Loucy (cell line): ENCODE data around the gene MTG2.

Source experiments
- H2AFZ ChIP-seq: fragments of 200-600 bp; sonication (generic); 2 replicates; pipeline ENCODE4 v1.6.0; 2016; ENCODE audit warnings: antibody characterized with exemption, mild to moderate bottlenecking, low read length, moderate library complexity
- H3F3A ChIP-seq: fragments of 200-600 bp; 2 replicates; pipeline ENCODE4 v1.6.0; 2016; ENCODE audit warnings: antibody characterized with exemption, low read depth, mild to moderate bottlenecking
- H3K27me3 ChIP-seq: fragments of 200-600 bp; sonication (generic); 2 replicates; pipeline ENCODE4 v1.6.1; 2014; ENCODE audit warnings: low read length, mild to moderate bottlenecking; ENCODE audit not compliant: insufficient read depth, poor library complexity, severe bottlenecking
- H3K36me3 ChIP-seq: fragments of 200-600 bp; sonication (generic); 2 replicates; pipeline ENCODE4 v1.6.1; 2016; ENCODE audit warnings: low read length; ENCODE audit not compliant: insufficient read depth
- H3K4me1 ChIP-seq: fragments of 200-600 bp; sonication (generic); 2 replicates; pipeline ENCODE4 v1.5.1; 2014; ENCODE audit warnings: low read length, mild to moderate bottlenecking; ENCODE audit not compliant: insufficient read depth, poor library complexity, severe bottlenecking
- H3K4me2 ChIP-seq: fragments of 200-600 bp; sonication (generic); 2 replicates; pipeline ENCODE4 v1.6.0; 2014; ENCODE audit warnings: antibody characterized with exemption, low read length, low read depth, mild to moderate bottlenecking; ENCODE audit not compliant: poor library complexity, severe bottlenecking
- H3K4me3 ChIP-seq: fragments of 200-600 bp; sonication (generic); 2 replicates; pipeline ENCODE4 v1.5.1; 2014; ENCODE audit warnings: low read length, mild to moderate bottlenecking, mixed read lengths; ENCODE audit not compliant: poor library complexity, severe bottlenecking
- H3K79me2 ChIP-seq: fragments of 200-600 bp; sonication (generic); 2 replicates; pipeline ENCODE4 v1.6.1; 2014; ENCODE audit warnings: low read length; ENCODE audit not compliant: insufficient read depth
- H3K9ac ChIP-seq: fragments of 200-600 bp; sonication (generic); 2 replicates; pipeline ENCODE4 v1.6.0; 2014; ENCODE audit warnings: mild to moderate bottlenecking, low read depth, low read length, moderate library complexity; ENCODE audit not compliant: poor library complexity, severe bottlenecking
- H3K9me2 ChIP-seq: fragments of 200-600 bp; sonication (generic); replicated peaks from 2 replicates; pipeline ENCODE4 v1.6.1; 2016; ENCODE audit warnings: low read depth, low read length, mixed read lengths
- H3K9me3 ChIP-seq: fragments of 200-600 bp; sonication (generic); 2 replicates; pipeline ENCODE4 v1.6.1; 2014; ENCODE audit warnings: mild to moderate bottlenecking, antibody characterized with exemption, low read length, low read depth; ENCODE audit not compliant: insufficient read depth
- H4K20me1 ChIP-seq: fragments of 200-600 bp; sonication (generic); 2 replicates; pipeline ENCODE4 v1.6.0; 2014; ENCODE audit warnings: antibody characterized with exemption, low read length, mild to moderate bottlenecking; ENCODE audit not compliant: insufficient read depth, poor library complexity, severe bottlenecking
- CTCF ChIP-seq: fragments of 200-600 bp; sonication (generic); conservative IDR thresholded peaks from 2 replicates; pipeline ENCODE4 v1.5.1; 2014; ENCODE audit warnings: mild to moderate bottlenecking, antibody characterized with exemption, low read length
- EZH2phosphoT487 ChIP-seq: fragments of 200-600 bp; IDR thresholded peaks from 2 replicates; pipeline ENCODE4 v1.6.1; 2018; ENCODE audit warnings: antibody characterized with exemption, mild to moderate bottlenecking, moderate library complexity, borderline replicate concordance

Gene MTG2

GRCh38 chr20:62178316-62179161, 4.3 kb upstream of the MTG2 start:
- peaks cover 16% of the 10 kb centered on the region; the same call in 1 of the 2 replicates for H3K36me3 ChIP-seq
- no peaks in the 10 kb centered on the region for H3K9me2 ChIP-seq

GRCh38 chr20:62179162-62179504, 3.7 kb upstream of the MTG2 start:
- TF ChIP-seq CTCF (no peak), EZH2phosphoT487 (no peak)
- H3K9ac ChIP-seq: no peak overlapping the region
- no peak overlapping the region for H3K4me3 ChIP-seq
- no peaks in the 10 kb centered on the region; the same call in 1 of the 2 replicates for H3F3A ChIP-seq
- no peaks in the 10 kb centered on the region for H3K9me2 ChIP-seq
- H2AFZ ChIP-seq: no peak overlapping the region
- H3K9me3 ChIP-seq: no peaks in the 10 kb centered on the region
- peaks cover 22% of the 10 kb centered on the region for H3K79me2 ChIP-seq
- peaks cover 16% of the 10 kb centered on the region; the same call in 1 of the 2 replicates for H3K36me3 ChIP-seq
- H3K27me3 ChIP-seq: no peaks in the 10 kb centered on the region
- peaks cover 17% of the 10 kb centered on the region for H3K4me1 ChIP-seq
- H4K20me1 ChIP-seq: peaks cover 8% of the 10 kb centered on the region
- H3K4me2 ChIP-seq: no peak overlapping the region

More at GRCh38 chr20:62178316-62179161, 4.3 kb upstream of the MTG2 start:
- no peak overlapping the region for H3K9ac ChIP-seq
- H2AFZ ChIP-seq: no peak overlapping the region
- no peak overlapping the region for H3K4me2 ChIP-seq
- H3K27me3 ChIP-seq: no peaks in the 10 kb centered on the region
- no peak overlapping the region for H3K4me3 ChIP-seq
- H3F3A ChIP-seq: no peaks in the 10 kb centered on the region; the same call in 1 of the 2 replicates
- peaks cover 16% of the 10 kb centered on the region for H3K79me2 ChIP-seq
- peaks cover 5% of the 10 kb centered on the region for H4K20me1 ChIP-seq
- TF ChIP-seq EZH2phosphoT487 (no peak), CTCF (no peak)
- no peaks in the 10 kb centered on the region for H3K9me3 ChIP-seq
- H3K4me1 ChIP-seq: peaks cover 13% of the 10 kb centered on the region

- H3F3A ChIP-seq: no peaks in the 10 kb centered on the region; the same call in 1 of the 2 replicates
- H3K9ac ChIP-seq: peak overlapping the region; percentile 94
- H4K20me1 ChIP-seq: peaks cover 8% of the 10 kb centered on the region
- H3K4me2 ChIP-seq: peak overlapping the region; percentile 87
- H3K79me2 ChIP-seq: peaks cover 46% of the 10 kb centered on the region
- H2AFZ ChIP-seq: no peak overlapping the region
- H3K27me3 ChIP-seq: no peaks in the 10 kb centered on the region
- H3K4me3 ChIP-seq: peak overlapping the region; percentile 96
- H3K4me1 ChIP-seq: peaks cover 27% of the 10 kb centered on the region
- H3K9me2 ChIP-seq: no peaks in the 10 kb centered on the region
- no peaks in the 10 kb centered on the region for H3K9me3 ChIP-seq
- peaks cover 4% of the 10 kb centered on the region; the same call in 1 of the 2 replicates for H3K36me3 ChIP-seq
- no peak for TF ChIP-seq CTCF
- no peak for TF ChIP-seq EZH2phosphoT487
Observed at GRCh38 chr20:62181808-62182207, 1.0 kb upstream of the MTG2 start.
